Osteocyte (in vitro differentiated cells): ENCODE data around the gene VEGFD. TPM values are rescaled to one million over a fixed set of nuclear protein-coding genes. Genes with fewer than 3 reads are reported as not detected.
"Not testable (repeated sequence)": the region's sequence is repeated elsewhere in the genome, so short reads cannot be mapped to it uniquely, and the experiment has no call there.

Experiments
- DNase-seq: peaks from one replicate; pipeline ENCODE4 v3.0.0; 2021; ENCODE audit warnings: mixed read lengths; ENCODE audit not compliant: unreplicated experiment; ENCODE audit errors: extremely low spot score
- H3K27ac Mint-ChIP-seq: one replicate; pipeline ENCODE4 v1.8.0; 2021; ENCODE audit warnings: mild to moderate bottlenecking, mixed read lengths; ENCODE audit not compliant: unreplicated experiment
- H3K27me3 Mint-ChIP-seq: one replicate; pipeline ENCODE4 v1.8.0; 2021; ENCODE audit warnings: mixed read lengths; ENCODE audit not compliant: unreplicated experiment
- H3K36me3 Mint-ChIP-seq: one replicate; pipeline ENCODE4 v1.8.0; 2021; ENCODE audit warnings: mixed read lengths; ENCODE audit not compliant: unreplicated experiment
- H3K4me1 Mint-ChIP-seq: one replicate; pipeline ENCODE4 v1.8.0; 2021; ENCODE audit warnings: mixed read lengths; ENCODE audit not compliant: unreplicated experiment
- H3K4me3 Mint-ChIP-seq: one replicate; pipeline ENCODE4 v1.8.0; 2021; ENCODE audit warnings: mild to moderate bottlenecking, moderate library complexity, mixed read lengths; ENCODE audit not compliant: unreplicated experiment
- H3K9me3 Mint-ChIP-seq: one replicate; pipeline ENCODE4 v1.8.0; 2021; ENCODE audit warnings: mixed read lengths; ENCODE audit not compliant: unreplicated experiment
- CTCF ChIP-seq: fragments of 200-600 bp; sonication (generic); IDR thresholded peaks from 2 replicates; pipeline ENCODE4 v1.5.0; 2021; ENCODE audit warnings: antibody characterized with exemption, mild to moderate bottlenecking, moderate library complexity
- total RNA-seq: library from RNA; stranded (reverse); gene quantifications from 2 replicates; pipeline ENCODE4 v1.2.1, GENCODE V29; 2021

VEGFD gene
- total RNA-seq, 1 donor from 2014 or later, result 0.27 TPM

- DNase-seq, result no peak
- H3K27ac Mint-ChIP-seq, result no peak within 1 kb of the TSS
- H3K4me1 Mint-ChIP-seq, result no peaks in the 10 kb centered on the region
- no peak within 1 kb of the TSS for H3K4me3 Mint-ChIP-seq
- no peaks in the 10 kb centered on the region for H3K27me3 Mint-ChIP-seq
- no peaks in the 10 kb centered on the region for H3K36me3 Mint-ChIP-seq
- TF ChIP-seq CTCF, result no peak
- H3K9me3 Mint-ChIP-seq, result no peaks in the 10 kb centered on the region
Observed at GRCh38 chrX:15315509-15315908, 68.7 kb downstream of the VEGFD start, which contains the start of gene ASB11. Gene ASB11, minus strand, starts transcription at chrX:15315640. Its CDS starts 35 bp downstream, at chrX:15315605.

- H3K4me3 Mint-ChIP-seq, result no peak overlapping the region
- H3K27me3 Mint-ChIP-seq, result no peaks in the 10 kb centered on the region
- no peak for DNase-seq
- H3K36me3 Mint-ChIP-seq, result no peaks in the 10 kb centered on the region
- peaks cover 4% of the 10 kb centered on the region for H3K4me1 Mint-ChIP-seq
- no peak overlapping the region for H3K27ac Mint-ChIP-seq
- H3K9me3 Mint-ChIP-seq, result no peaks in the 10 kb centered on the region
- TF ChIP-seq CTCF, result no peak
Observed at GRCh38 chrX:15314472-15314871, 69.7 kb downstream of the VEGFD start.

- Mint-ChIP-seq H3K27ac (no peak overlapping the region), H3K9me3 (no peaks in the 10 kb centered on the region), H3K36me3 (no peaks in the 10 kb centered on the region), H3K4me1 (peaks cover 4% of the 10 kb centered on the region), H3K27me3 (no peaks in the 10 kb centered on the region), H3K4me3 (no peak overlapping the region)
- no peak for DNase-seq
- TF ChIP-seq CTCF, result no peak
Observed at GRCh38 chrX:15311119-15311518, 73.1 kb downstream of the VEGFD start.

- no peak overlapping the region for H3K27ac Mint-ChIP-seq
- no peaks in the 10 kb centered on the region for H3K36me3 Mint-ChIP-seq
- no peak for DNase-seq
- H3K27me3 Mint-ChIP-seq, result no peaks in the 10 kb centered on the region
- H3K9me3 Mint-ChIP-seq, result no peaks in the 10 kb centered on the region
- no peak for TF ChIP-seq CTCF
- peaks cover 4% of the 10 kb centered on the region for H3K4me1 Mint-ChIP-seq
- no peak overlapping the region for H3K4me3 Mint-ChIP-seq
Observed at GRCh38 chrX:15310117-15310516, 74.1 kb downstream of the VEGFD start.

- H3K36me3 Mint-ChIP-seq, H3K27ac Mint-ChIP-seq, H3K4me1 Mint-ChIP-seq, DNase-seq, H3K9me3 Mint-ChIP-seq, H3K4me3 Mint-ChIP-seq, H3K27me3 Mint-ChIP-seq: not testable (repeated sequence)
Observed at GRCh38 chrX:15305899-15306298, 78.3 kb downstream of the VEGFD start.

- DNase-seq, result no peak
- TF ChIP-seq CTCF, result no peak
- H3K4me1 Mint-ChIP-seq, result no peaks in the 10 kb centered on the region
- H3K27ac Mint-ChIP-seq, result no peak overlapping the region
- no peak overlapping the region for H3K4me3 Mint-ChIP-seq
- H3K36me3 Mint-ChIP-seq, result no peaks in the 10 kb centered on the region
- peaks cover 3% of the 10 kb centered on the region for H3K27me3 Mint-ChIP-seq
- H3K9me3 Mint-ChIP-seq, result no peaks in the 10 kb centered on the region
Observed at GRCh38 chrX:15301924-15302323, 82.3 kb downstream of the VEGFD start.
